D721Med (cell line): Measurements from ENCODE around the gene SLC39A1.

Experiments
- DNase-seq: peaks from one replicate; pipeline ENCODE4 v3.0.0; 2011; ENCODE audit warnings: low spot score; ENCODE audit not compliant: insufficient read length
- FAIRE-seq: peaks from 2 replicates; lab custom pipeline; 2011; peaks lifted over from hg19 to GRCh38; lab: Jason Lieb, UNC
- TF ChIP-seq, protein P1 (sequence below): IDR thresholded peaks from 2 replicates; pipeline ENCODE4 v1.5.1; 2012; ENCODE audit warnings: mild to moderate bottlenecking, control low read depth; ENCODE audit not compliant: insufficient read depth; ENCODE audit errors: missing control alignments

Gene SLC39A1

DNA sequence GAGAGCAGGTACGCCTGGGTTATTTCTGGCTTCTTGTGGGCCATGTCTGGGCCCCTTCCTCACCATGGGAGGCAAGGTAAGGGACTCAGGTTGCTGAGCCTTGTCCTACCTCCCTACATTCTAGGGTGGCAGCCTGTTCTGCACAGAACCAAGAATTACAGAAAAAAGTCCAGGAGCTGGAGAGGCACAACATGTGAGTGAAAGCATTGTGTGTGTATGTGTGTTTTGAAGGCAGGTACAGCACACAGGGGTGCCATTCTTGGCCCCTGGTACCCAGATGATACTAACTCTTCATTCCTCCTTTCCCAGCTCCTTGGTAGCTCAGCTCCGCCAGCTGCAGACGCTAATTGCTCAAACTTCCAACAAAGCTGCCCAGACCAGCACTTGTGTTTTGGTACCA, 9.7 kb upstream of the SLC39A1 start:
- TF ChIP-seq, protein P1, sequence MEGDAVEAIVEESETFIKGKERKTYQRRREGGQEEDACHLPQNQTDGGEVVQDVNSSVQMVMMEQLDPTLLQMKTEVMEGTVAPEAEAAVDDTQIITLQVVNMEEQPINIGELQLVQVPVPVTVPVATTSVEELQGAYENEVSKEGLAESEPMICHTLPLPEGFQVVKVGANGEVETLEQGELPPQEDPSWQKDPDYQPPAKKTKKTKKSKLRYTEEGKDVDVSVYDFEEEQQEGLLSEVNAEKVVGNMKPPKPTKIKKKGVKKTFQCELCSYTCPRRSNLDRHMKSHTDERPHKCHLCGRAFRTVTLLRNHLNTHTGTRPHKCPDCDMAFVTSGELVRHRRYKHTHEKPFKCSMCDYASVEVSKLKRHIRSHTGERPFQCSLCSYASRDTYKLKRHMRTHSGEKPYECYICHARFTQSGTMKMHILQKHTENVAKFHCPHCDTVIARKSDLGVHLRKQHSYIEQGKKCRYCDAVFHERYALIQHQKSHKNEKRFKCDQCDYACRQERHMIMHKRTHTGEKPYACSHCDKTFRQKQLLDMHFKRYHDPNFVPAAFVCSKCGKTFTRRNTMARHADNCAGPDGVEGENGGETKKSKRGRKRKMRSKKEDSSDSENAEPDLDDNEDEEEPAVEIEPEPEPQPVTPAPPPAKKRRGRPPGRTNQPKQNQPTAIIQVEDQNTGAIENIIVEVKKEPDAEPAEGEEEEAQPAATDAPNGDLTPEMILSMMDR = no peak
- no peak for FAIRE-seq
- DNase-seq = no peak

DNA sequence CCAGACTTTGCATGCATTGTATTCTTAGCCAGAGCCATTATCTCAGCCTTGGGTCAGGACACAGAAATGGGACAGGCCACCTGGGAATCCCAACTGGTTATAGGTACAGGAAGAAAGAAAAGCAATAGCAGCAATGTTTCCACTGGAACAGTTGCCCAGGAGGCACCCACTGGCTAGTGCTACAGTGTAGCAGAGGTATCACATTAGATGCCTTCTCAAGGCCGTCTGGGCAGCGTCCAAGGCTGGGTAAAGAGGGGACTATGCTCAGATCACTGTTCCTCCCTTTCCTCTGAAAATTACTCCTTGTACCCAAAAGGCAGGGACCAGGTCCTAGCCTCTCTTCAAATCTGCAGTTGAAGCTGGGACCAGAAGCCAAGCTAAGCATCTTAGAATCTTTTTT, 7.0 kb upstream of the SLC39A1 start:
- TF ChIP-seq, protein P1 = no peak
- FAIRE-seq (no peak), DNase-seq (no peak)

DNA sequence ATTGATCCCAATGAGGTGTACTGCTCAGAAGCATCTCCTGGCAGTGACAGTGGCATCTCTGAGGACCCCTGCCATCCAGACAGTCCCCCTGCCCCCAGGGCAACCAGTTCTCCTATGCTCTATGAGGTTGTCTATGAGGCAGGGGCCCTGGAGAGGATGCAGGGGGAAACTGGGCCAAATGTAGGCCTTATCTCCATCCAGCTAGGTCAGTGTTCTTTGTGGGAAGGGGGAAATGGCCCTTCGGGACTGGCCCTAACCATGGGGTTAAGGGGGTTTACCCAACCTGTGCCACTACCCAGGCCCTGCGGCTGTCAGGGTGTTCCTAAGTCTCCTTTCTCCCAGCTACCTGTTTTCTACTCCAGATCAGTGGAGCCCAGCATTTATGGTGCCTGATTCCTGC, 5.6 kb upstream of the SLC39A1 start:
- FAIRE-seq (no peak), DNase-seq (no peak)
- TF ChIP-seq, protein P1 = no peak

DNA sequence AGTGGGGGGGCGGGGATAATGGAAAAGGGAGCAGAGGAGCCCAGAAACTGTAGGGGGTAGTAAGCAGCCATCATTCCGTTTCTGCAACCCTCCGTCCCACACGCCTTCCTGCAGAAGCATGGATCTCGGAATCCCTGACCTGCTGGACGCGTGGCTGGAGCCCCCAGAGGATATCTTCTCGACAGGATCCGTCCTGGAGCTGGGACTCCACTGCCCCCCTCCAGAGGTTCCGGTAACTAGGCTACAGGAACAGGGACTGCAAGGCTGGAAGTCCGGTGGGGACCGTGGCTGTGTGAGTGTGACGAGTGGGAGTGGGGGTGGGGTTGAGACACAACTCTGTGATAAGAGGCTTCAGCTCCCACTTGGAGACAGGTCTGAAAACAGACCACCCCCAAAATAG, 5.1 kb upstream of the SLC39A1 start:
- DNase-seq (no peak), FAIRE-seq (no peak)
- TF ChIP-seq, protein P1 = no peak

DNA sequence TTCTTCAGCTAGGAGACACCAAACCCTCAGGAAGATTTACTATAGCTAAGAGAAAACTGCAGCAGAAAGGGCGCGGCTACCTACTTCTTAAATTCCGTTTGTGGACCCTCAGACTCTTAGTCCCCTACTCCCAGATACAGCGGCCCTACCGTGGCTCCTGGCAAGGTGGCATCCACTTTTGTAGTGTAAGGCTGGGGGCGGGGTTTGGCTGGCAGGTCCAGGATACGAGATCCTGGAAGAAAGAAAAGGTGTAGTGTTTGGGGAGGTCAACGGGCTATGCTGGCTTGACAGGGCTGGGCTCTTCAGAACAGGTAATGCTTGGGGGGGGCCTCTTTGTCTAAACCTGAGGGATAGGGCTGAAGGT, 4.6 kb upstream of the SLC39A1 start:
- FAIRE-seq (no peak), DNase-seq (no peak)
- TF ChIP-seq, protein P1 = no peak

DNA sequence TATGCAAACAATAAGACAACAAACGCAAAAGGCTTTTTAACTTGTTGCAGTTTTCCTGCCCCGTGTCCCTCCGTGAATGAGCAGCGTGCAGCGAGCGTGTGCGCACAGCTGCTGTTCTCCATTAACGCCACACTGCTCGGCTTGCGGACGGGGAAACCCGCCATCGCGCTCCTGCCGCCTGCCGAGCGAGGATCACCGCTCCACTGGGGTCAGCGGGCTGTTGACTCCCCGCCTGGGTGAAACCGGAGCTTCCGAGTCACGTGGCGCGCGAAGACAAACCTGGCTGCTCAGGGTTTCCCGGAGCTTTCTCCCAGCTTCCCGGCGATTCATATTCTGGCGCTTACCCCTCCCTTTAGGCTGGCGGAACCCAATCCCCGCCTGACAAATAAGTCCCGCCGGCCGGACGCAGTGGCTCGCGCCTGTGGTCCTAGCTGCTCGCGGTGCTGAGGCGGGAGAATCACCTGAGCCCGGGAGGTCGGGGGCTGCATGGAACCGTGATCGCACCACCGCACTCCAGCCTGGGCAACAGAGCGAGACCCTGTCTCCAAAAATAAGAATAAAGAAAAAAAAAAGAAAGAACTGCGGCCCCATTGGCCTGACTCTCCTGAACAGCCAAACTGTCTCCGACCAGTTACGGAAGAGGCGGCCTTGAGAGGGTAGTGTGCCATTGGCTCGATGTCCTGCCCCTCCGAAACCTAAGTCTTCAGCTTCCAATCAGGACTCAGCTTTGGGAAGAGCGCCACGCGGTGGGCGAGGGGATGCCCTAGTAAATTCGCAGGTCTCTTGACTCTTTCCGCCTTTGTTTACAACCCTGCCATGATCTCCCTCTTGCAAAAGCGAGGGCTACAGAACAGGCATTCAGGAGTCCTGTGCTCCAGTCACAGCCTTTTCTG, 4.0 kb upstream of the SLC39A1 start, which contains the start of gene CREB3L4:
Gene CREB3L4, plus strand, starts transcription at position 796 of the 893 bp plus-strand sequence. CDS start 624 bp downstream, outside the sequence.
- TF ChIP-seq, protein P1 = peak; percentile 64
- DNase-seq (peak; percentile 85), FAIRE-seq (peak; percentile 29)

DNA sequence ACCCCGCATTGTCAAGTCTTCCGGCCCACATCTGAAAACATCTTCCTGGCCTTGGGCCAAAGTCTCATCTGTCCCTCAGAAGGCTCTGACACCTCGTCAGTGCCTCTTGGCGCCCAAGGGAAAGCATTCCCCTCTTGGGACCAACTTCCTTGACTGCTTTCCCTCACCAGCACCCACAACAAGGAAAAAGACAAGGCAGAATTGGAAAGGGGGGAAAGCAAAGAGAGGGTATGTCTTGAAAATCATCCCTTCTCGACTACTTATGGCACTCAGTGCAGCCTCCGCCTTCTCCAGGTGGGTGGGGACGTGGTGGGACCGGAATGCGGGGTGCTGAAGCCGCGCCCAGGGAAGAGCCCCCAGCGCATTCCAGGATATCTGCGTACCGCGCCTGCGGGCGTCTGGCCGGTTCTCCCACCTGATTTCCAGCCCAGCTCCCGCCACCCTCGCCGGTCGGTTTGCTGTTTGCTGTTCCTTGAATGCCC, 554 bp upstream of the SLC39A1 start:
- FAIRE-seq (no peak), DNase-seq (no peak)
- TF ChIP-seq, protein P1 = no peak
